ENCODE data around the gene TEPSIN. TPM values are rescaled to one million over a fixed set of nuclear protein-coding genes. Genes with fewer than 3 reads are reported as not detected.

The TEPSIN gene
- total RNA-seq, 1 experiment from 2014 or later, result 38.8 TPM

DNA sequence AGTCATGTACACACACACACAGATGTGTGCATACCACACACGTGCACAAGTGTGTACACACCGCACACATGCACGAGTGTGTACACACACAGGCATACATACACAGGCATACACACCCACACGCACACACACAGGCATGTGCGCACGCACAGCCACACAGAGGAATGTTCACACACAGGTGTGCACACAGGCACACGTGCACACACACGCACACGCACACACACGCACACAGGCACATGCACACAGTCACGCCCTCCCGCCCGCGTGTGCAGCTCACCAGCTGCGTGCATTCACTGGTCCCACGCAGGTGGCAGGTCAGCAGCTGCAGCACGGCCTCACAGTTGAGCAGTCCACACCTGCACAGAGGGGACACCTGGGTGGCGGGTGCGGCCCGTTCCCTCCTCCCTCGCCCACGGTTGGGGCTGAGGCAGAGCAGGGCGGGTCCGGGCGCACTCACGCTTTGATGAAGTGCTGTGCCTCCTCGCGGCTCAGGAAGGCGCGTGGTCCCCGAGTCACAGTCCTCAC is 7.7 kb downstream of the TEPSIN start:
- Histone ChIP-seq H4K20me1 (ENCODE audit: control insufficient read depth, insufficient read depth, insufficient read length) (peaks cover 2% of the 10 kb centered on the region), H3K79me1 (ENCODE audit: insufficient read depth, low read depth, low read length, poor library complexity, severe bottlenecking) (no peaks in the 10 kb centered on the region), H3K56ac (ENCODE audit: insufficient read length, low read depth, low read length) (no peak overlapping the region), H3K4ac (ENCODE audit: low read depth, low read length) (no peak overlapping the region), H3K27ac (ENCODE audit: insufficient read length, low read depth, low read length) (no peak overlapping the region), H3K4me1 (ENCODE audit: insufficient read depth, low read length) (no peaks in the 10 kb centered on the region), H3K9ac (ENCODE audit: extremely low read depth, insufficient read length, low read length) (no peak overlapping the region), H4K8ac (replicated peaks; ENCODE audit: insufficient read length, low read depth, low read length) (no peak overlapping the region), H3K18ac (ENCODE audit: insufficient read length, low read depth, low read length) (no peak overlapping the region), H3K23ac (ENCODE audit: insufficient read length, low read depth, low read length) (no peak overlapping the region), H2BK20ac (ENCODE audit: low read depth, low read length, poor library complexity, severe bottlenecking) (no peak overlapping the region), H3T11ph (ENCODE audit: low read length) (no peak overlapping the region), H3K79me2 (ENCODE audit: insufficient read depth, low read length) (no peaks in the 10 kb centered on the region), H2AK5ac (ENCODE audit: insufficient read length, low read length) (no peak overlapping the region), H2BK120ac (ENCODE audit: low read depth, low read length, poor library complexity, severe bottlenecking) (no peak overlapping the region), H4K5ac (ENCODE audit: insufficient read length, low read depth, low read length) (no peak overlapping the region), H2BK15ac (ENCODE audit: low read depth, low read length) (no peak overlapping the region), H2AFZ (ENCODE audit: low read length) (no peak overlapping the region), H3K23me2 (ENCODE audit: insufficient read length, low read depth, low read length, poor library complexity, severe bottlenecking) (no peaks in the 10 kb centered on the region), H3K27me3 (ENCODE audit: insufficient read depth, low read length) (no peaks in the 10 kb centered on the region), H2BK12ac (ENCODE audit: insufficient read length, low read depth, low read length) (no peak overlapping the region), H3K9me3 (ENCODE audit: control insufficient read depth, low read depth, low read length) (no peaks in the 10 kb centered on the region), H2BK5ac (ENCODE audit: insufficient read length, low read length) (no peak overlapping the region), H4K91ac (ENCODE audit: insufficient read length, low read depth, low read length) (no peak overlapping the region), H3K14ac (ENCODE audit: insufficient read depth, low read length) (no peak overlapping the region), H3K4me2 (ENCODE audit: insufficient read depth, insufficient read length, low read length) (no peak overlapping the region)
- Mint-ChIP-seq H3K36me3 (ENCODE audit: insufficient read depth in 1 of 3, low read depth in 3 of 3) (peaks cover 11 to 18% (median 14%) of the 10 kb centered on the region in 3 experiments), H3K9me3 (no peaks in the 10 kb centered on the region), H3K4me3 (peak overlapping the region in 1 of 2 experiments; percentile 9; a peak in 2 of 5 replicates), H3K4me1 (no peaks in the 10 kb centered on the region), H3K27ac (peak overlapping the region in 1 of 3 experiments; percentile 62; a peak in 3 of 7 replicates), H3K27me3 (ENCODE audit: low read depth) (no peaks in the 10 kb centered on the region)
- TF ChIP-seq, protein P1, sequence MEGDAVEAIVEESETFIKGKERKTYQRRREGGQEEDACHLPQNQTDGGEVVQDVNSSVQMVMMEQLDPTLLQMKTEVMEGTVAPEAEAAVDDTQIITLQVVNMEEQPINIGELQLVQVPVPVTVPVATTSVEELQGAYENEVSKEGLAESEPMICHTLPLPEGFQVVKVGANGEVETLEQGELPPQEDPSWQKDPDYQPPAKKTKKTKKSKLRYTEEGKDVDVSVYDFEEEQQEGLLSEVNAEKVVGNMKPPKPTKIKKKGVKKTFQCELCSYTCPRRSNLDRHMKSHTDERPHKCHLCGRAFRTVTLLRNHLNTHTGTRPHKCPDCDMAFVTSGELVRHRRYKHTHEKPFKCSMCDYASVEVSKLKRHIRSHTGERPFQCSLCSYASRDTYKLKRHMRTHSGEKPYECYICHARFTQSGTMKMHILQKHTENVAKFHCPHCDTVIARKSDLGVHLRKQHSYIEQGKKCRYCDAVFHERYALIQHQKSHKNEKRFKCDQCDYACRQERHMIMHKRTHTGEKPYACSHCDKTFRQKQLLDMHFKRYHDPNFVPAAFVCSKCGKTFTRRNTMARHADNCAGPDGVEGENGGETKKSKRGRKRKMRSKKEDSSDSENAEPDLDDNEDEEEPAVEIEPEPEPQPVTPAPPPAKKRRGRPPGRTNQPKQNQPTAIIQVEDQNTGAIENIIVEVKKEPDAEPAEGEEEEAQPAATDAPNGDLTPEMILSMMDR (conservative IDR thresholded peaks at IDR 0.05), result no peak
- no CpG with 5 or more reads among the region's 31 CpGs for WGBS (ENCODE audit: extremely low coverage, insufficient read length, low lambda C conversion rate)
- DNase-seq, result no peak
